NCI-H748 (cell line): Measurements from ENCODE around the gene MYO7A.

Experiments used
- DNase-seq: peaks from one replicate; lab custom pipeline; 2025; ENCODE audit not compliant: unreplicated experiment; lab: John Stamatoyannopoulos, UW

Gene MYO7A

GRCh38 chr11:77182542-77183430, 54.7 kb downstream of the MYO7A start:
- DNase-seq = no peak

- no peak for DNase-seq
These were observed 55.5 kb downstream of the MYO7A start for GRCh38 chr11:77183431-77183984.

- DNase-seq = no peak
These were observed 56.3 kb downstream of the MYO7A start for GRCh38 chr11:77184136-77184860.

- DNase-seq = no peak
These were observed 58.3 kb downstream of the MYO7A start for GRCh38 chr11:77186302-77186701.

- DNase-seq = no peak
These were observed 59.2 kb downstream of the MYO7A start for GRCh38 chr11:77187111-77187750.

- DNase-seq = peak; percentile 64
These were observed 60.0 kb downstream of the MYO7A start for GRCh38 chr11:77187776-77188632.

GRCh38 chr11:77188633-77189491, 60.8 kb downstream of the MYO7A start:
- peak; percentile 81 for DNase-seq

GRCh38 chr11:77189588-77190210, 61.7 kb downstream of the MYO7A start:
- no peak for DNase-seq

- DNase-seq = no peak
These were observed 62.5 kb downstream of the MYO7A start for GRCh38 chr11:77190331-77191075.

GRCh38 chr11:77191429-77191822, 63.4 kb downstream of the MYO7A start:
- DNase-seq = peak; percentile 15

GRCh38 chr11:77191823-77192495, 63.9 kb downstream of the MYO7A start:
- DNase-seq = peak; percentile 91

GRCh38 chr11:77193167-77193566, 65.1 kb downstream of the MYO7A start:
- no peak for DNase-seq

GRCh38 chr11:77193911-77194830, 66.1 kb downstream of the MYO7A start:
- no peak for DNase-seq

GRCh38 chr11:77195071-77195755, 67.2 kb downstream of the MYO7A start:
- DNase-seq = no peak

GRCh38 chr11:77196961-77197360, 68.9 kb downstream of the MYO7A start:
- DNase-seq = no peak

GRCh38 chr11:77197626-77198320, 69.7 kb downstream of the MYO7A start:
- DNase-seq = no peak
